Epidermal melanocyte (primary cell): ENCODE data around the gene FOXRED1.
A peak's percentile ranks its signal among the peaks of the same experiment; 100 is the strongest.

Experiments
- DNase-seq: peaks from one replicate; pipeline ENCODE4 v3.0.0; 2011; ENCODE audit warnings: low spot score; ENCODE audit not compliant: insufficient read length

The FOXRED1 gene

GRCh38 chr11:126311401-126312291, 42.7 kb downstream of the FOXRED1 start:
- DNase-seq: no peak

DNA sequence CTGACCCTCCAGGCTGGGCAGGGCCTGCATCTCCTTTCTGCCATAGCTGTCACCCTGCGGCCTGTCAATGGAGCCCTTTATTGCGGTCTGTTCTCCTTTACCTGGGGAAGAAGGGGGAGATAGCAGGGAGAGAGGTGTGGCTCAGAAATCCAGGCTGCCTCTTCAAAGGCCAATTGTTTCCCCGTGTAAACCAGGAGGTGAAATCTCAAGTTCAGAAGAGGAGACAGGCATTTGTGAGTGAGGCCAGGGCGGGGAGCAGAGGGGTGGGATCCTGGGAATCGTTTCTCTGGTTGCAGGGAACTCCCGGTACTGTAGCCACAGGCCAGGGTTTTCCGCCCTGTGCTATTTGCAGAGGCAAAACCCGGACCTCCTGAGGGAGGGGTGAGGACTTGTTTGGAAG, 44.0 kb downstream of the FOXRED1 start:
- DNase-seq: no peak

DNA sequence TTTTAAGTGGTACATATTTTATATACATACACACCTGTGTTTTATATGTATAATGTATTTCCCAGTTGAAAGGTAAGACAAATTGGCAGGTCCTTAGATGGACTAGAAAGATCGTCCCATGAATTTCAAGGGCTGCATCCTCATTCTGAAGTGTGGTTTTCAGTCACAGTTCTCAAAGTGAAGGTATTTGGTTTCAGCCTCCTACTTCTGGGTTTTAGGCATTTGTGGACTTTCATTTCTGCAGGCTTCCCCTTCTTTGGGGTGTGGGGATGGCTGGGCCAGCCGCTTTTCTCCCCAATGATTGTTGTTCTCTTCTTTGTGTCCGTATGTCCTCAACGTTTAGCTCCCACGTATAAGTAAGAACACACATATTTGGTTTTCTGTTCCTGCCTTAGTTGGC, 44.9 kb downstream of the FOXRED1 start:
- no peak for DNase-seq

- no peak for DNase-seq
These were observed 48.4 kb downstream of the FOXRED1 start for GRCh38 chr11:126317432-126317755.

- DNase-seq: no peak
These were observed 49.0 kb downstream of the FOXRED1 start for GRCh38 chr11:126317756-126318573.

DNA sequence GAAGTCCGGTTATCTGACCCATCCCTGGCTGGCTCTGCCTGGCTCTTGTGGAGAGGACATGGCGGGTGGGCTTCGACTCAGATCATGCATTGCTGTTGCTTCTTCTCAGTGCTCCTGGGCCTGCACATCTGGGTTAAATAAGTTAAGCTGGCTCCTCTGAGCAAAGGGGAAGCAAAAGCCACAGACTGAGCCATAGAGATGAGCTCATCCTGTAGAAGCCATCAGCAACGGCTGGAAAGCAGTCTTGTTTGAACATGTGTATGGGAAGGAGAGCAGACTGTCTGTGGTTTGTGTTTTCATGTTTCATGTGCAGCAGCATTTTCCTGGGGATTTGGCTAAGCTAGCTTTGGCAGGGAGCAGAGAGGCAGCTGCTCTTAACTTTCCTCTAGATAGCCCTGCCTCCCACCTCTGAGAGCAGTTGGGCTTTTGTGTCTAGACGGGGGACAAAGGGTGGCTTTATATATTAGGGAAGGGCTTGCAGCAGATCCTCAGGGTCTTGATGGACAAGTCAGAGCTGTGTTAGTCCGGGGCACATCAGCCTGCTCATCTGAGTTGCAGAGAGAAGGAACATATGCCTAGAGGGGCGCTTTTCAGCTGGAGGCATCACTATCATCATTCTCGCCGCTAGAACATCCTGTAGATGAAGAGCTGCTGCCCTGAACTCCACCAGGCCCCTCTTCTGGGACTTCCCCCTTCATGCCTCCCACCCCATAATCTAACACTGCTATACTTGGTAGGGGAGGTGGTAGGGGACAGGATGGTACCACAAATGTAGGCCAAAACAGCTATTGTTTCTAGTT, 49.8 kb downstream of the FOXRED1 start:
- DNase-seq: peak; percentile 71

- no peak for DNase-seq
These were observed 50.4 kb downstream of the FOXRED1 start for GRCh38 chr11:126319374-126319740.

DNA sequence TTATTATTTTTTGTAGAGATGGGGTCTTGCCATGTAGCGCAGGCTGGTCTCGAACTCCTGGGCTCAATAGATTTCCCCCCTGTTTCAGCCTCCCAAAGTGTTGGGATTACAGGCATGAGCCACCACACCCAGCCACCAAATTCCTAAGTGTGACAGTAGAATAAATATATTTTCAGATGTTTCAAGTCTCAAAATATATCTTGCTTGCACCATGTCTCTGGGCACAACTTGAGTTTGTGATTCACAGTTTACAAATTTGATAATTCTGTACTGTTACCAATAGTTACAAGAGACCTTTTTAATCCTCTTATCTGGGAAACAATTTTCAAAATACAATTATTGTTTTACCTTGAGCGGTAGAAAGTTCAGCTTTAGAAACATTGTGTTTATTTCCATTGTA, 54.0 kb downstream of the FOXRED1 start:
- no peak for DNase-seq

- no peak for DNase-seq
These were observed 58.5 kb downstream of the FOXRED1 start for GRCh38 chr11:126327281-126328000.
